Kidney (tissue), 14 donors: ENCODE results near the gene SHISA6. TPM values are rescaled to one million over a fixed set of nuclear protein-coding genes. Genes with fewer than 3 reads are reported as not detected.

Experiments used
- DNase-seq, 5 donors: peaks; one replicate each; pipeline ENCODE4 v3.0.0-alpha.2; 2013 to 2020
- FAIRE-seq: peaks from 2 replicates; lab custom pipeline; 2012; peaks lifted over from hg19 to GRCh38; lab: Jason Lieb, UNC
- H3K27ac ChIP-seq, 2 donors: one replicate each; pipeline ENCODE4 v1.7.0; 2013; ENCODE audit warnings: low read depth in 2 of 2, low read length in 2 of 2, inconsistent platforms in 1 of 2
- H3K27me3 ChIP-seq: one replicate; pipeline ENCODE4 v1.7.1; 2013; ENCODE audit warnings: low read length, inconsistent platforms; ENCODE audit not compliant: control insufficient read depth, insufficient read depth
- H3K36me3 ChIP-seq, 3 donors: one replicate each; pipeline versions ENCODE4 v1.7.0 to v1.7.1; 2013; ENCODE audit warnings: low read length in 3 of 3, control low read depth in 1 of 3, inconsistent platforms in 1 of 3; ENCODE audit not compliant: insufficient read depth in 3 of 3, control insufficient read depth in 2 of 3
- H3K4me1 ChIP-seq, 3 donors: one replicate each; pipeline versions ENCODE4 v1.7.0 to v1.7.1; 2013; ENCODE audit warnings: low read length in 3 of 3, inconsistent platforms in 1 of 3, low read depth in 1 of 3; ENCODE audit not compliant: control insufficient read depth in 2 of 3, insufficient read depth in 2 of 3
- H3K4me3 ChIP-seq, 3 donors: one replicate each; pipeline versions ENCODE4 v1.7.0 to v1.8.1; 2013; ENCODE audit warnings: low read length in 3 of 3, control low read depth in 1 of 3, inconsistent platforms in 1 of 3
- H3K9ac ChIP-seq, 3 donors: one replicate each; pipeline versions ENCODE4 v1.7.0 to v1.7.1; 2013; ENCODE audit warnings: low read length in 3 of 3, control low read depth in 1 of 3, inconsistent platforms in 1 of 3
- H3K9me3 ChIP-seq, 3 donors: one replicate each; pipeline versions ENCODE4 v1.7.0 to v1.7.1; 2013; ENCODE audit warnings: low read length in 3 of 3, control low read depth in 1 of 3, inconsistent platforms in 1 of 3; ENCODE audit not compliant: control insufficient read depth in 2 of 3, insufficient read depth in 1 of 3
- CTCF ChIP-seq: IDR thresholded peaks from 3 replicates; pipeline ENCODE4 v1.5.1; 2012; ENCODE audit warnings: mild to moderate bottlenecking, moderate library complexity, borderline replicate concordance; ENCODE audit not compliant: insufficient read depth; ENCODE audit errors: extremely low read depth
- intact Hi-C: fragments of 100-400 bp; cut with DNase I; formaldehyde crosslinking; loops from one replicate; pipeline ENCODE4 v1.11.1; 2022
- polyA plus RNA-seq: library from polyadenylated mRNA; stranded (reverse); fragments of 350-450 nt; fragmentation: Illumina TruSeq; extraction: RNeasy Lipid Tissue Mini Kit (QIAGEN cat#74804); gene quantifications from one replicate; pipeline ENCODE4 v1.2.3, GENCODE V29; 2014; ENCODE audit warnings: low read depth, low replicate concordance; ENCODE audit not compliant: insufficient read depth
- total RNA-seq: library from RNA; stranded (reverse); fragmentation: NEBNext Ultra II Directional; extraction: Animal tissue kit (Norgen Biotek cat#: 25700); gene quantifications from one replicate; pipeline ENCODE4 v1.2.1, GENCODE V29; 2021
- donor health status: control.
- donor health status: control.
- donor health status: control.
- donor health status: control.
- donor health status: control.
- donor health status: DM: yes; HTN: yes; CAD: no.
- donor health status: Normal renal cell carcinoma (clear cell type).

SHISA6 gene
- total and polyA plus RNA-seq, 2 donors from 2014 or later, result 0.84 to 1.0 TPM

DNA sequence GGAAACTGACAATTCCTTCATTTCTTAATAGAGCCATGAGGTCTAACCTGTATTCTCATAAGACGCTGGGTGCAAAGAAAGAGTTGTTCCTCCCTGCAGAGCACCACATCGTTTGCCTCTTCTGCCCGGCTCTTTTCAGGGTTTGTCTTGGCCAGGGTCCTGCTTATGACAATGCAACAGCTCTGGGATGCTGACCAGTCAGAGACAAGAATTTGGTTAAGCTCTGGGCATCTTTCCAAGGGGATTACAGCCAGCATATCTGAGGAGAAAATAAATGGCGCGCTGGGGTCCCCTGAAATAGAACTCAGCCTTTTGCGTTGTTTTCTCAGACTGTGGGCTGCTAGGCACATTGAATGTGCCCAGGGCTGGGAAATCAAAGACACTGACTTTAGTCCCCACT is 128.6 kb downstream of the SHISA6 start:
- intact Hi-C loops, result no loop called here
- Histone ChIP-seq H3K9me3 (no peaks in the 10 kb centered on the region), H3K36me3 (no peaks in the 10 kb centered on the region), H3K9ac (no peak overlapping the region), H3K27ac (no peak overlapping the region), H3K4me3 (no peak overlapping the region), H3K27me3 (no peaks in the 10 kb centered on the region), H3K4me1 (no peaks in the 10 kb centered on the region)
- FAIRE-seq, result no peak
- peak in 1 of 5 donors; percentile 39 for DNase-seq
- no peak for TF ChIP-seq CTCF

- Histone ChIP-seq H3K9ac (no peak overlapping the region), H3K27me3 (no peaks in the 10 kb centered on the region), H3K4me3 (no peak overlapping the region), H3K9me3 (no peaks in the 10 kb centered on the region), H3K27ac (no peak overlapping the region), H3K36me3 (no peaks in the 10 kb centered on the region), H3K4me1 (no peaks in the 10 kb centered on the region)
- intact Hi-C loops, result no loop called here
- FAIRE-seq (no peak), DNase-seq (no peak)
- no peak for TF ChIP-seq CTCF
These were observed 131.7 kb downstream of the SHISA6 start for GRCh38 chr17:11372692-11373091.

GRCh38 chr17:11378506-11378905 is 137.5 kb downstream of the SHISA6 start:
- intact Hi-C loops, result no loop called here
- Histone ChIP-seq H3K9ac (no peak overlapping the region), H3K36me3 (no peaks in the 10 kb centered on the region), H3K27ac (no peak overlapping the region), H3K27me3 (no peaks in the 10 kb centered on the region), H3K9me3 (no peaks in the 10 kb centered on the region), H3K4me3 (no peak overlapping the region), H3K4me1 (no peaks in the 10 kb centered on the region)
- DNase-seq, result peak in 1 of 5 donors; percentile 21
- FAIRE-seq, result no peak
- TF ChIP-seq CTCF, result peak; percentile 17

- DNase-seq (no peak), FAIRE-seq (no peak)
- Histone ChIP-seq H3K4me3 (no peak overlapping the region), H3K9ac (no peak overlapping the region), H3K9me3 (no peaks in the 10 kb centered on the region), H3K36me3 (no peaks in the 10 kb centered on the region), H3K27ac (no peak overlapping the region), H3K4me1 (no peaks in the 10 kb centered on the region), H3K27me3 (no peaks in the 10 kb centered on the region)
- intact Hi-C loops, result no loop called here
- no peak for TF ChIP-seq CTCF
These were observed 139.7 kb downstream of the SHISA6 start for GRCh38 chr17:11380761-11381160.
